HepG2 (cell line): Measurements from ENCODE around the gene OBSL1. TPM values are rescaled to one million over a fixed set of nuclear protein-coding genes. Genes with fewer than 3 reads are reported as not detected.

Experiments
- ATAC-seq: fragments of 200-7000 bp; cut with Tn5 transposase; 3 replicates; pipeline ENCODE4 v1.9.1; 2020; ENCODE audit warnings: mild to moderate bottlenecking, moderate library complexity
- BruUV-seq: library from RNA; stranded (reverse); fragments of 400-500 nt; replicated peaks from 2 replicates; lab custom pipeline; 2021; lab: Mats Ljungman, UMichigan
- CTCF ChIA-PET: fragments of 300-600 bp; formaldehyde crosslinking; extraction: SDS; loops from one replicate; lab custom pipeline; 2021; ENCODE audit warnings: low total read pairs, inconsistent platforms, low intra/inter-chr PET ratio; lab: Yijun Ruan, JAX
- POLR2A ChIA-PET: fragments of 350-600 bp; sonication (Branson Sonifier 250); formaldehyde crosslinking; loops from one replicate; lab custom pipeline; 2020; ENCODE audit warnings: antibody characterized with exemption, inconsistent platforms; lab: Yijun Ruan, JAX
- DNase-seq: peaks from one replicate; pipeline ENCODE4 v3.0.0-alpha.2; 2015; ENCODE audit warnings: low spot score
- FAIRE-seq: peaks from 3 replicates; lab custom pipeline; 2011; peaks lifted over from hg19 to GRCh38; lab: Jason Lieb, UNC
- H2AFZ ChIP-seq: one replicate; pipeline ENCODE4 v1.6.1; 2011; ENCODE audit warnings: low read length, inconsistent platforms
- H3K27ac ChIP-seq: fragments of 300-600 bp; 3 replicates; pipeline ENCODE4 v1.8.0; 2011; ENCODE audit warnings: mixed run types, mild to moderate bottlenecking, mixed read lengths, low read length, inconsistent platforms; ENCODE audit not compliant: insufficient read depth; ENCODE audit errors: extremely low read length
- H3K27me3 ChIP-seq, 2 experiments: fragments of 200-600 bp in 1 of 2; 2 replicates in 1 of 2; 3 replicates in 1 of 2; pipeline versions ENCODE4 v1.6.0 to v1.8.0; 2011; ENCODE audit warnings: low read length in 2 of 2, mild to moderate bottlenecking in 2 of 2, moderate library complexity in 2 of 2, inconsistent platforms in 1 of 2; ENCODE audit not compliant: insufficient read depth in 2 of 2, control insufficient read depth in 1 of 2
- H3K36me3 ChIP-seq, 2 experiments: fragments of 200-600 bp in 1 of 2; replicated peaks in 1 of 2; 2 replicates in 1 of 2; 3 replicates in 1 of 2; pipeline versions ENCODE4 v1.5.1 to v1.8.0; 2011; ENCODE audit warnings: low read length in 2 of 2, inconsistent platforms in 1 of 2; ENCODE audit not compliant: insufficient read depth in 2 of 2, control insufficient read depth in 1 of 2
- H3K4me1 ChIP-seq: 2 replicates; pipeline ENCODE4 v1.5.1; 2012; ENCODE audit warnings: low read length, inconsistent platforms; ENCODE audit not compliant: insufficient read depth
- H3K4me2 ChIP-seq: 2 replicates; pipeline ENCODE4 v1.6.0; 2011; ENCODE audit warnings: low read depth, low read length, inconsistent platforms
- H3K4me3 ChIP-seq, 3 experiments: fragments of 200-600 bp in 1 of 3; sonication (generic), shearing (Covaris generic) in 1 of 3; replicated peaks in 1 of 3; 2 replicates each; pipeline ENCODE4 v1.5.1; 2011 to 2016; ENCODE audit warnings: low read length in 3 of 3, inconsistent platforms in 2 of 3, low read depth in 2 of 3, mild to moderate bottlenecking in 2 of 3, control low read depth in 1 of 3, mixed read lengths in 1 of 3; ENCODE audit not compliant: insufficient read depth in 1 of 3
- H3K79me2 ChIP-seq: one replicate; pipeline ENCODE4 v1.6.1; 2011; ENCODE audit warnings: low read length, inconsistent platforms; ENCODE audit not compliant: insufficient read depth
- H3K9ac ChIP-seq: 2 replicates; pipeline ENCODE4 v1.6.0; 2011; ENCODE audit warnings: mild to moderate bottlenecking, low read depth, low read length, inconsistent platforms; ENCODE audit not compliant: insufficient read depth
- H3K9me3 ChIP-seq: 2 replicates; pipeline ENCODE4 v1.5.1; 2012; ENCODE audit warnings: mild to moderate bottlenecking, low read length
- H4K20me1 ChIP-seq: 2 replicates; pipeline ENCODE4 v1.6.0; 2011; ENCODE audit warnings: inconsistent platforms, mild to moderate bottlenecking, low read length, moderate library complexity; ENCODE audit not compliant: insufficient read depth
- EED ChIP-seq: sonication (generic); formaldehyde crosslinking; IDR thresholded peaks from 2 replicates; pipeline ENCODE4 v1.5.0; 2020; ENCODE audit warnings: mild to moderate bottlenecking, missing genetic modification reagents
- GZF1 ChIP-seq: sonication (generic); formaldehyde crosslinking; IDR thresholded peaks from 2 replicates; pipeline ENCODE4 v1.5.1; 2020; ENCODE audit warnings: mild to moderate bottlenecking, missing genetic modification reagents
- KMT2B ChIP-seq: IDR thresholded peaks from 2 replicates; pipeline ENCODE4 v1.6.1; 2016; ENCODE audit warnings: missing genetic modification reagents, missing compliant biosample characterization
- RERE ChIP-seq: IDR thresholded peaks from 2 replicates; pipeline ENCODE4 v1.6.1; 2016; ENCODE audit warnings: low read depth, missing genetic modification reagents, missing compliant biosample characterization
- RXRB ChIP-seq: IDR thresholded peaks from 2 replicates; pipeline ENCODE4 v1.6.1; 2016; ENCODE audit warnings: borderline replicate concordance, missing genetic modification reagents, missing compliant biosample characterization
- ZBTB33 ChIP-seq: sonication (generic); formaldehyde crosslinking; IDR thresholded peaks from 2 replicates; pipeline ENCODE4 v1.4.0; 2020; ENCODE audit warnings: missing genetic modification reagents
- ZFP91 ChIP-seq: sonication (generic); formaldehyde crosslinking; IDR thresholded peaks from 2 replicates; pipeline ENCODE4 v1.9.0; 2022; ENCODE audit warnings: missing genetic modification reagents, mild to moderate bottlenecking, borderline replicate concordance
- ZFY ChIP-seq: sonication (generic); formaldehyde crosslinking; IDR thresholded peaks from 2 replicates; pipeline ENCODE4 v1.4.0; 2020; ENCODE audit warnings: missing genetic modification reagents
- ZNF121 ChIP-seq: sonication (generic); formaldehyde crosslinking; IDR thresholded peaks from 2 replicates; pipeline ENCODE4 v1.5.0; 2020; ENCODE audit warnings: mild to moderate bottlenecking, missing genetic modification reagents
- ZNF264 ChIP-seq: sonication (generic); formaldehyde crosslinking; IDR thresholded peaks from 2 replicates; pipeline ENCODE4 v1.4.0; 2020; ENCODE audit warnings: missing genetic modification reagents
- ZNF724P ChIP-seq: sonication (generic); formaldehyde crosslinking; IDR thresholded peaks from 2 replicates; pipeline ENCODE4 v1.8.0; 2022; ENCODE audit warnings: missing genetic modification reagents, borderline replicate concordance
- ZNF781 ChIP-seq: sonication (generic); formaldehyde crosslinking; IDR thresholded peaks from 2 replicates; pipeline ENCODE4 v1.5.1; 2020; ENCODE audit warnings: borderline replicate concordance, mild to moderate bottlenecking, missing genetic modification reagents; ENCODE audit errors: not compliant biosample characterization
- WGBS: methylation state at CpG from one replicate; pipeline ENCODE4 v1.1.6; 2017; ENCODE audit warnings: low lambda C conversion rate; 5-methylcytosine and 5-hydroxymethylcytosine counted together
- in situ Hi-C: cut with HindIII; loops from 2 replicates; pipeline ENCODE4 v1.10.0; 2017; ENCODE audit warnings: low pct_unique_long_range_greater_than_20kb; ENCODE audit not compliant: extremely low pct_ligation_motif_present
- intact Hi-C: fragments of 100-400 bp; cut with micrococcal nuclease; formaldehyde crosslinking; loops from one replicate; pipeline ENCODE4 v1.10.0; 2022; ENCODE audit not compliant: unreplicated experiment
- polyA plus RNA-seq, 8 experiments: library from polyadenylated mRNA; depleted of rRNA in 3 of 8; stranded (reverse) in 7 of 8; unstranded in 1 of 8; fragments of >200 nt; fragmentation: Illumina TruSeq in 4 of 8; extraction: Trizol in 4 of 8; gene quantifications; 2 replicates each; pipeline versions ENCODE4 v1.2.1 to v1.2.3, GENCODE V29; 2011 to 2016; ENCODE audit warnings: low read depth in 4 of 8, missing spikeins in 1 of 8, mixed read lengths in 1 of 8; ENCODE audit not compliant: insufficient read depth in 1 of 8
- total RNA-seq, 5 experiments: library from RNA; depleted of rRNA; stranded (reverse); fragments of >200 nt; fragmentation: Illumina TruSeq; extraction: Trizol; gene quantifications; 2 replicates each; pipeline ENCODE4 v1.2.3, GENCODE V29; 2016; ENCODE audit warnings: low read depth in 1 of 5

The OBSL1 gene
- total and polyA plus RNA-seq, 2 of the 13 experiments (the other 11 are each of a cell fraction or from before 2014, with no cell fraction given) = 86.7 to 218 TPM

- Histone ChIP-seq H3K27ac (no peak overlapping the region), H3K4me1 (peaks cover 45% of the 10 kb centered on the region), H2AFZ (no peak overlapping the region), H3K9me3 (no peaks in the 10 kb centered on the region), H3K4me3 (peak overlapping the region in 1 of 3 experiments; percentile 30; a peak in 2 of 6 replicates), H3K9ac (peak overlapping the region; percentile 26; the same call in 1 of the 2 replicates), H3K4me2 (peak overlapping the region; percentile 51), H4K20me1 (peaks cover 46% of the 10 kb centered on the region), H3K27me3 (peaks cover 2 to 38% of the 10 kb centered on the region in 2 experiments; a peak in 4 of 5 replicates), H3K36me3 (peaks cover 15 to 27% of the 10 kb centered on the region in 2 experiments), H3K79me2 (peaks cover 19% of the 10 kb centered on the region)
- FAIRE-seq (peak; percentile 75), DNase-seq (peak; percentile 68), ATAC-seq (peak; percentile 66)
- 12% methylated on average over 12 of the region's 15 CpGs for WGBS
- in situ Hi-C loops = no loop called here
- ChIA-PET CTCF (interaction anchor here (1.5 kb wide), 1 partner anchor 105 kb away, joined by 8 read pairs; no protein-coding TSS in a partner anchor), POLR2A (interaction anchor here (1.1 to 1.5 kb wide), 3 partner anchors 22 to 40 kb away, joined by 4 to 9 read pairs (median 4); partner anchors contain the start of genes GMPPA, INHA and OBSL1)
- no TSS peak for BruUV-seq
- intact Hi-C loops = loop anchor here (10.0 kb wide), 1 partner anchor 243 kb away; no protein-coding TSS in a partner anchor
- TF ChIP-seq ZNF264 (CRISPR knock-in tag) (no peak), KMT2B (CRISPR knock-in tag) (no peak), GZF1 (no peak), ZBTB33 (CRISPR knock-in tag) (no peak), ZFP91 (CRISPR knock-in tag) (peak; percentile 36; the same call in 1 of the 2 replicates), ZNF121 (CRISPR knock-in tag) (no peak), ZNF781 (CRISPR knock-in tag) (no peak), ZFY (no peak; the same call in 1 of the 2 replicates), RERE (no peak), ZNF724P (0 out of 2 replicates have a peak, but pooled peaks have one; percentile 30), EED (CRISPR knock-in tag) (no peak), RXRB (CRISPR knock-in tag) (0 out of 2 replicates have a peak, but pooled peaks have one; percentile 8)
Observed at GRCh38 chr2:219537657-219538488, 33.5 kb downstream of the OBSL1 start.
